Measurements from ENCODE around the gene PAQR5.

GRCh38 chr15:69302929-69303328 lies 4.2 kb downstream of the PAQR5 start:
- TF ChIP-seq CTCF (IDR thresholded peaks at IDR 0.05) (no peak), POLR2A (IDR thresholded peaks at IDR 0.05) (no peak)

All from lower leg skin (tissue), 3 donors.